HG03066 (cell line): ENCODE results near the gene TPSD1.
"Not testable (repeated sequence)": the region's sequence is repeated elsewhere in the genome, so short reads cannot be mapped to it uniquely, and the experiment has no call there.

Experiments used
- ATAC-seq: cut with Tn5 transposase; IDR thresholded peaks from one replicate; pipeline ENCODE4 v1.9.1; 2021; ENCODE audit warnings: low read depth; ENCODE audit not compliant: unreplicated experiment

TPSD1 gene

GRCh38 chr16:1255276-1256122, at the start of gene TPSD1:
TPSD1 (plus strand) TSS chr16:1256069; CDS start chr16:1256281, 212 bp downstream.
- ATAC-seq = not testable (repeated sequence)

- no peak for ATAC-seq
Measured at GRCh38 chr16:1206326-1206725, 49.5 kb upstream of the TPSD1 start.

GRCh38 chr16:1206786-1207185, 49.1 kb upstream of the TPSD1 start:
- no peak for ATAC-seq

GRCh38 chr16:1208239-1208830, 47.5 kb upstream of the TPSD1 start:
- ATAC-seq = no peak

- ATAC-seq = no peak
Measured at GRCh38 chr16:1209081-1209480, 46.8 kb upstream of the TPSD1 start.

- ATAC-seq = no peak
Measured at GRCh38 chr16:1210461-1210860, 45.4 kb upstream of the TPSD1 start.

GRCh38 chr16:1211451-1212268, 44.2 kb upstream of the TPSD1 start:
- ATAC-seq = no peak

- ATAC-seq = no peak
Measured at GRCh38 chr16:1212616-1213194, 43.2 kb upstream of the TPSD1 start.

GRCh38 chr16:1213231-1213630, 42.6 kb upstream of the TPSD1 start:
- no peak for ATAC-seq

GRCh38 chr16:1213796-1214372, 42.0 kb upstream of the TPSD1 start:
- ATAC-seq = no peak

- ATAC-seq = no peak
Measured at GRCh38 chr16:1214719-1215118, 41.1 kb upstream of the TPSD1 start.

- no peak for ATAC-seq
Measured at GRCh38 chr16:1215574-1216295, 40.1 kb upstream of the TPSD1 start.

GRCh38 chr16:1216296-1216619, 39.6 kb upstream of the TPSD1 start:
- no peak for ATAC-seq

GRCh38 chr16:1216681-1217400, 39.0 kb upstream of the TPSD1 start:
- ATAC-seq = no peak

GRCh38 chr16:1217526-1217925, 38.3 kb upstream of the TPSD1 start:
- no peak for ATAC-seq

GRCh38 chr16:1218061-1218929, 37.6 kb upstream of the TPSD1 start:
- ATAC-seq = no peak

GRCh38 chr16:1218930-1219611, 36.8 kb upstream of the TPSD1 start:
- ATAC-seq = no peak
